K562 (cell line): ENCODE measurements around the gene COL10A1. TPM values are rescaled to one million over a fixed set of nuclear protein-coding genes. Genes with fewer than 3 reads are reported as not detected.

Experiments
- ATAC-seq: fragments of 200-7000 bp; cut with Tn5 transposase; 3 replicates; pipeline ENCODE4 v1.9.1; 2020; ENCODE audit warnings: moderate library complexity
- BruUV-seq: library from RNA; stranded (reverse); fragments of 400-500 nt; replicated peaks from 2 replicates; lab custom pipeline; 2021; lab: Mats Ljungman, UMichigan
- CTCF ChIA-PET: fragments of 300-600 bp; formaldehyde crosslinking; extraction: SDS; loops from one replicate; lab custom pipeline; 2021; ENCODE audit warnings: low intra/inter-chr PET ratio; lab: Yijun Ruan, JAX
- POLR2A ChIA-PET: fragments of 300-600, 350-650 bp; sonication (Branson Sonifier 250); formaldehyde crosslinking; extraction: SDS; loops from one replicate; lab custom pipeline; 2021; ENCODE audit warnings: antibody characterized with exemption, inconsistent platforms; lab: Yijun Ruan, JAX
- DNase-seq, 4 experiments: peaks; one replicate each; pipeline versions ENCODE4 v3.0.0 to v3.0.0-alpha.2; 2011 to 2018; ENCODE audit warnings: low spot score in 3 of 4, mixed read lengths in 3 of 4; ENCODE audit errors: extremely low read depth in 1 of 4
- FAIRE-seq: peaks from 2 replicates; lab custom pipeline; 2011; peaks lifted over from hg19 to GRCh38; lab: Jason Lieb, UNC
- H2AFZ ChIP-seq: 2 replicates; pipeline ENCODE4 v1.6.0; 2011; ENCODE audit warnings: low read depth, low read length, control low read depth, inconsistent platforms
- H3K27ac ChIP-seq: fragments of 200-600 bp; 3 replicates; pipeline ENCODE4 v1.8.0; 2011; ENCODE audit warnings: low read depth, mild to moderate bottlenecking, control low read depth, inconsistent platforms, low read length, moderate library complexity, mixed read lengths; ENCODE audit errors: extremely low read depth
- H3K27me3 ChIP-seq, 2 experiments: fragments of 300-600 bp in 1 of 2; 2 replicates in 1 of 2; 3 replicates in 1 of 2; pipeline versions ENCODE4 v1.6.0 to v1.8.0; 2011; ENCODE audit warnings: inconsistent platforms in 2 of 2, low read length in 2 of 2, mild to moderate bottlenecking in 1 of 2, mixed read lengths in 1 of 2, moderate library complexity in 1 of 2; ENCODE audit not compliant: control insufficient read depth in 2 of 2, insufficient read depth in 2 of 2
- H3K36me3 ChIP-seq: fragments of 300-600 bp; 3 replicates; pipeline ENCODE4 v1.8.0; 2011; ENCODE audit warnings: mild to moderate bottlenecking, low read length, inconsistent platforms; ENCODE audit not compliant: control insufficient read depth, insufficient read depth
- H3K4me1 ChIP-seq, 2 experiments: fragments of 200-600 bp in 1 of 2; replicated peaks in 1 of 2; 2 replicates in 1 of 2; 3 replicates in 1 of 2; pipeline versions ENCODE4 v1.5.1 to v1.8.0; 2011; ENCODE audit warnings: inconsistent platforms in 2 of 2, low read length in 2 of 2, mild to moderate bottlenecking in 1 of 2, mixed read lengths in 1 of 2, moderate library complexity in 1 of 2; ENCODE audit not compliant: control insufficient read depth in 2 of 2, insufficient read depth in 2 of 2
- H3K4me2 ChIP-seq: 2 replicates; pipeline ENCODE4 v1.6.1; 2011; ENCODE audit warnings: low read length, control low read depth, inconsistent platforms, mixed read lengths; ENCODE audit not compliant: insufficient read depth
- H3K4me3 ChIP-seq: fragments of 200-600 bp; sonication (generic), shearing (Covaris generic); 2 replicates; pipeline ENCODE4 v1.5.1; 2016; ENCODE audit warnings: control low read depth, inconsistent platforms
- H3K79me2 ChIP-seq: fragments of 200-600 bp; 3 replicates; pipeline ENCODE4 v1.8.0; 2011; ENCODE audit warnings: low read length, inconsistent platforms; ENCODE audit not compliant: control insufficient read depth, insufficient read depth
- H3K9ac ChIP-seq, 2 experiments: 2 replicates each; pipeline versions ENCODE4 v1.6.0 to v1.6.1; 2011; ENCODE audit warnings: low read depth in 2 of 2, low read length in 2 of 2, control low read depth in 1 of 2, inconsistent platforms in 1 of 2, mild to moderate bottlenecking in 1 of 2, mixed read lengths in 1 of 2; ENCODE audit not compliant: insufficient read depth in 1 of 2
- H3K9me1 ChIP-seq: one replicate; pipeline ENCODE4 v1.6.0; 2011; ENCODE audit warnings: inconsistent platforms, mild to moderate bottlenecking, low read length, moderate library complexity; ENCODE audit not compliant: control insufficient read depth, insufficient read depth
- H3K9me3 ChIP-seq: replicated peaks from 2 replicates; pipeline ENCODE4 v1.5.1; 2011; ENCODE audit warnings: low read depth, low read length, inconsistent platforms; ENCODE audit not compliant: control insufficient read depth, insufficient read depth
- H4K20me1 ChIP-seq: replicated peaks from 2 replicates; pipeline ENCODE4 v1.6.1; 2011; ENCODE audit warnings: low read length, inconsistent platforms, mixed read lengths; ENCODE audit not compliant: control insufficient read depth, insufficient read depth
- CBFA2T3 ChIP-seq: fragments of 450-650 bp; IDR thresholded peaks from 2 replicates; pipeline ENCODE4 v1.6.1; 2017
- KDM1A ChIP-seq, 2 experiments: fragments of 450-650 bp; IDR thresholded peaks; 2 replicates each; pipeline ENCODE4 v1.6.1; 2016; ENCODE audit warnings: mild to moderate bottlenecking in 2 of 2
- NFIC ChIP-seq: fragments of 450-650 bp; IDR thresholded peaks from 2 replicates; pipeline ENCODE4 v1.6.1; 2017; ENCODE audit warnings: mild to moderate bottlenecking, inconsistent platforms
- PRMT5 ChIP-seq: sonication (generic); formaldehyde crosslinking; IDR thresholded peaks from 2 replicates; pipeline ENCODE4 v1.5.0; 2020; ENCODE audit warnings: missing genetic modification reagents
- SAP30 ChIP-seq: fragments of 200-600 bp; sonication (generic); IDR thresholded peaks from 2 replicates; pipeline ENCODE4 v1.6.1; 2012; ENCODE audit warnings: borderline replicate concordance, low read depth, mild to moderate bottlenecking, moderate library complexity, low read length, control low read depth, inconsistent platforms; ENCODE audit not compliant: insufficient read depth, poor library complexity, severe bottlenecking
- TCF3 ChIP-seq: sonication (generic); formaldehyde crosslinking; IDR thresholded peaks from 2 replicates; pipeline ENCODE4 v1.4.0; 2020; ENCODE audit warnings: mild to moderate bottlenecking, missing genetic modification reagents
- WGBS: fragments of 100-300 bp; shearing (Covaris generic); methylation state at CpG from one replicate; pipeline ENCODE4 v1.1.6; 2016; ENCODE audit warnings: low coverage, mixed read lengths; ENCODE audit not compliant: insufficient coverage; ENCODE audit errors: missing lambda C conversion rate; 5-methylcytosine and 5-hydroxymethylcytosine counted together
- in situ Hi-C: fragments of 300-500 bp; cut with MboI; formaldehyde crosslinking; loops from 4 replicates; pipeline ENCODE4 v1.15.0; 2018; ENCODE audit warnings: inconsistent platforms, mixed read lengths
- intact Hi-C: fragments of 100-400 bp; cut with micrococcal nuclease; formaldehyde crosslinking; loops from 2 replicates; pipeline ENCODE4 v1.14.2; 2022
- polyA plus RNA-seq, 8 experiments: library from polyadenylated mRNA; depleted of rRNA in 4 of 8; stranded (reverse) in 5 of 8; unstranded in 3 of 8; fragments of >200 nt; fragmentation: Nextera tagmentation in 2 of 8; fragmentation: Illumina TruSeq in 1 of 8; extraction: Ambion mirVana in 2 of 8; extraction: Trizol in 1 of 8; gene quantifications; 2 replicates each; pipeline versions ENCODE4 v1.2.1 to v1.2.3, GENCODE V29; 2011 to 2014; ENCODE audit warnings: inconsistent platforms in 1 of 8, missing spikeins in 1 of 8
- total RNA-seq, 7 experiments: library from RNA; depleted of rRNA in 6 of 7; stranded (reverse); fragments of >200 nt in 6 of 7; fragmentation: Illumina TruSeq in 2 of 7; extraction: Trizol in 2 of 7; gene quantifications; 2 replicates each; pipeline versions ENCODE4 v1.2.1 to v1.2.3, GENCODE V29; 2011 to 2021; ENCODE audit warnings: low replicate concordance in 1 of 7
- TF ChIP-seq, protein P1 (sequence below): sonication (generic); formaldehyde crosslinking; IDR thresholded peaks from 2 replicates; pipeline ENCODE4 v1.8.1; 2023; ENCODE audit warnings: mild to moderate bottlenecking, missing genetic modification reagents

Gene COL10A1
- total and polyA plus RNA-seq, 9 of the 15 experiments (the other 6 are each of a cell fraction or from before 2014, with no cell fraction given), result 0.06 to 0.08 TPM; not detected in 7

DNA sequence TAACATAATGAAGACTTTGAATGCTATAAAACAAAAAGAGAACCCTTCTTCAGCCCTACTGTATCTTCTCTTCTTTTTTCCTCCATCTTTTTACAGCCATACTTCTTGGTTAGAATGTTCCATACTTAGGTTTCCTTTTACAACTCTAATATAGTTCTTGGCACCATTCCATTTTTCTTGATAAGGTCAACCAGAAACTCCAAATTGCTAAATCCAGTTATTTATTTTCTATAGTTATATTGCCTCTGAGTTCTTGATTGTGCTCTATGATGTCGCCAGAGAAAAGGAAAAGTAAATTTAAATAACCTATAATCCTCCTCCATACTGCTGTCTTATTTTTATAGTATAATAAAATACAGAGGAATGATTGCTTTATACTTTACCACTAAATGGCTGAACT, 26.7 kb upstream of the COL10A1 start:
- ChIA-PET CTCF (no interaction called here), POLR2A (interaction anchor here (0.7 kb wide), 1 partner anchor 29 kb away, joined by 3 read pairs; no protein-coding TSS in a partner anchor)
- Histone ChIP-seq H3K4me1 (peaks cover 0 to 13% of the 10 kb centered on the region in 2 experiments; a peak in 3 of 5 replicates), H2AFZ (no peak overlapping the region), H3K27me3 (no peaks in the 10 kb centered on the region), H3K9ac (no peak overlapping the region), H3K79me2 (no peaks in the 10 kb centered on the region), H3K27ac (no peak overlapping the region), H3K4me3 (no peak overlapping the region), H3K9me3 (no peaks in the 10 kb centered on the region), H3K9me1 (no peaks in the 10 kb centered on the region), H3K36me3 (no peaks in the 10 kb centered on the region), H4K20me1 (no peaks in the 10 kb centered on the region), H3K4me2 (no peak overlapping the region)
- FAIRE-seq (no peak), DNase-seq (no peak), ATAC-seq (no peak)
- WGBS, result 36% methylated on average over 1 of the region's 1 CpG
- no peak for TF ChIP-seq PRMT5
- TF ChIP-seq NFIC, result peak; percentile 82
- in situ Hi-C loops (no loop called here), intact Hi-C loops (no loop called here)
- BruUV-seq, result no TSS peak

DNA sequence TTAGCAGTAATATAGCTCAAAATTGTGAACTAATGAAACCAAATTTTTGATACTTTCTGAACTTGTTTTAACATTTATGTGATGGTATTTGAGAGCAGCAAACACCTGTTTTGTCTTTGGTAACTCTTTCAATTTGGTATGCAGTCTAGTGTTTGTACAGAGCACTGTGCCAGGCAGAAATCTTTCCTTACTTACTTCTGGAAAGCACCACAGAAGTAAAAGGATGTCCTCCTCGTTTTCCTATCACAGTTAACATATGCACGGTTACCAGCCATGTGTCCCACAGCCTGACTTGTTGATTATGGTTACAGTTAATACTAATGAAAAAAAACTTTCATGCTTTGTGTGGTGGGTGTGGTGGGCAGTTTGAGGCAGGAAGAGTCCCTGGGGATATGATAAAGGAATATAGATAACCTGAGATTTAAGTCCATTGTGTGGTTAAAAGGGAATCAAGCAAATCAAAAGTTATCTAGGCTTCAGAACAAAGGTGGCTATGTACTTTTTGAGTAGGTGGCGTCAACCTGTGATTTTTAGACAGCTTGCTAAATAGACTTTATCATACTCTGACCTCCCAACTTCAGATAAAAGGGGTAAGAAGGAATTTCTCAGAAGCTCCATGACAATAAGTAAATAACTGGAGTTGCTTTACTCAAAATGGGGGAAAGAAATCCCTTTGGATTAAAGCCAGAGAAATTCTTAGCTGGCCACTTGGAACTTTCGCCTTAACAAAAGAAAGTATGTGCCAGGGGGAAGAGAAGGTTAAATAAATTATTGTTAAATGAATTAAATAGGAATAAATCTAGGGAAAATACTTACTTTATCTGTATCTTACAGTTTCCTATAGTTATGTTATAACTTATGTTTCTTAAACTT, 20.1 kb upstream of the COL10A1 start:
- Histone ChIP-seq H2AFZ (no peak overlapping the region), H3K79me2 (no peaks in the 10 kb centered on the region), H3K9me1 (no peaks in the 10 kb centered on the region), H3K27ac (no peak overlapping the region), H3K4me3 (no peak overlapping the region), H3K9ac (no peak overlapping the region), H3K27me3 (no peaks in the 10 kb centered on the region), H4K20me1 (no peaks in the 10 kb centered on the region), H3K36me3 (no peaks in the 10 kb centered on the region), H3K4me2 (no peak overlapping the region), H3K9me3 (no peaks in the 10 kb centered on the region)
- DNase-seq (no peak), FAIRE-seq (peak; percentile 40), ATAC-seq (no peak)
- in situ Hi-C loops (no loop called here), intact Hi-C loops (no loop called here)
- ChIA-PET POLR2A (no interaction called here), CTCF (no interaction called here)
- BruUV-seq, result no TSS peak
- 38% methylated on average over 4 of the region's 4 CpGs for WGBS
- TF ChIP-seq KDM1A (IDR thresholded peaks at IDR 0.05), result 0 out of 4 replicates have a peak, but pooled peaks of 1 of the 2 experiments have one; percentile 16
- peak; percentile 7; the same call in 1 of the 2 replicates for TF ChIP-seq TCF3
- TF ChIP-seq CBFA2T3, result peak; percentile 14; the same call in 1 of the 2 replicates
- TF ChIP-seq, protein P1, sequence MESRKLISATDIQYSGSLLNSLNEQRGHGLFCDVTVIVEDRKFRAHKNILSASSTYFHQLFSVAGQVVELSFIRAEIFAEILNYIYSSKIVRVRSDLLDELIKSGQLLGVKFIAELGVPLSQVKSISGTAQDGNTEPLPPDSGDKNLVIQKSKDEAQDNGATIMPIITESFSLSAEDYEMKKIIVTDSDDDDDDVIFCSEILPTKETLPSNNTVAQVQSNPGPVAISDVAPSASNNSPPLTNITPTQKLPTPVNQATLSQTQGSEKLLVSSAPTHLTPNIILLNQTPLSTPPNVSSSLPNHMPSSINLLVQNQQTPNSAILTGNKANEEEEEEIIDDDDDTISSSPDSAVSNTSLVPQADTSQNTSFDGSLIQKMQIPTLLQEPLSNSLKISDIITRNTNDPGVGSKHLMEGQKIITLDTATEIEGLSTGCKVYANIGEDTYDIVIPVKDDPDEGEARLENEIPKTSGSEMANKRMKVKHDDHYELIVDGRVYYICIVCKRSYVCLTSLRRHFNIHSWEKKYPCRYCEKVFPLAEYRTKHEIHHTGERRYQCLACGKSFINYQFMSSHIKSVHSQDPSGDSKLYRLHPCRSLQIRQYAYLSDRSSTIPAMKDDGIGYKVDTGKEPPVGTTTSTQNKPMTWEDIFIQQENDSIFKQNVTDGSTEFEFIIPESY (CRISPR knock-in tag), result no peak
- no peak for TF ChIP-seq SAP30
- TF ChIP-seq, all 486 proteins: peak for 3
- H3K4me1 ChIP-seq, result peaks cover 0 to 10% of the 10 kb centered on the region in 2 experiments; a peak in 2 of 5 replicates
